Activated effector memory CD4-positive, alpha-beta T cell treated with anti-CD3 and anti-CD28 coated beads, Interleukin-2, amount 50 U/mL, for 16 hours (primary cell): ENCODE measurements around the gene FUT7.
"Not testable (repeated sequence)": the region's sequence is repeated elsewhere in the genome, so short reads cannot be mapped to it uniquely, and the experiment has no call there.

ENCODE experiments used
- DNase-seq: peaks from one replicate; pipeline ENCODE4 v3.0.0-alpha.2; 2020

FUT7 gene

DNA sequence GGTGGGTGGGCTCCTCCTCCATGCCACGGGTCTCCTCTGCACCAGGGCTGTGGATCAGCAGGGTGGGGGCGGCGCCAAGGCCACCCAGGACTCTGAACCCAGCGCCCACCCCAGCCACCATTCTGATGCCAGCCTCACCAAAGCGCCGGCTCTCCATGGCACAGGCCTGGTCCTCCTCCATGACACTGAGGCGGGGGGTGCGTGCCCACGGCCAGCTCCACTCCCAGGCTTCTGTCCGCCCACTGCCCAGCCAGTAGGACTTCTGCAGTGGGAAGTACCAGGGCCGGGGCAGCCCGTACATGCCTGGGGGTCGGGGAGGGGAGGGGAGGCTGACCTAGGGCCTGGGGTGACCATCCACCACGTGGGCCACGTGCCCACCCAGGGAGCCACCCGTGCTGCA lies 15.5 kb downstream of the FUT7 start:
- no peak for DNase-seq

DNA sequence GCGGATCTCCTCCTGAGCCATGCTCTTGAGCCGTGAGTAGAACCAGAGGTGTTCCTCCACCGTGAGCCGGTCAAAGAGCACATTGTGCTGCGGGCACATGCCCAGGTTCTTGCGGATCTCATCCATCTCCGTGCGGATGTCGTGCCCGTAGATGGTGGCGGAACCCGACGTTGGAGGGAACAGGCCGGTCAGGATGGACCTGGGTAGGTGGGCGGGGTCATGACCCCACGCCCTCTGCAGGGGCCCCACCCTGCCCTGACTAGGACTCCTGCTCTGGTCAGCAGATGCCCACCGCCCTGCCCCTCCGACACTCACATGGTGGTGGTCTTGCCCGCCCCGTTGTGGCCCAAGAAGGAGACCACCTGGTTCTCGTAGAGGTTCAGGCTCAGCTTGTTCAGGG lies 15.9 kb downstream of the FUT7 start:
- DNase-seq = no peak

DNA sequence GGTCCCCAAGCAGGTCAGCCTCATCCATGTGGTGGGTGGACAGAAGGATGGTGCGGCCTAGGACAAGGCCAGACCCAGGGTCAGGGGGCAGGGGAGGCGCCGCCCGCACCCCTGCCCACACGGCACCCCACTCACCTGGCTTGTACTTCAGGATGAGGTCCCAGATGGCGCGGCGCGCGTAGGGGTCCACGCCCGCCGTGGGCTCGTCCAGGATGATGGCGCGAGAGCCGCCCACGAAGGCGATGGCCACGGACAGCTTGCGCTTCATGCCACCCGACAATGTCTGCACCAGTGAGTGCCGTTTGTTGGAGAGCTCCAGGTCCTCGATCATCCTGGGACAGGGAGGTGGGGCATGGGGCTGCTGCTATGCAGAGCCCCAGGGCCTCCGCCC lies 16.4 kb downstream of the FUT7 start:
- DNase-seq = no peak

DNA sequence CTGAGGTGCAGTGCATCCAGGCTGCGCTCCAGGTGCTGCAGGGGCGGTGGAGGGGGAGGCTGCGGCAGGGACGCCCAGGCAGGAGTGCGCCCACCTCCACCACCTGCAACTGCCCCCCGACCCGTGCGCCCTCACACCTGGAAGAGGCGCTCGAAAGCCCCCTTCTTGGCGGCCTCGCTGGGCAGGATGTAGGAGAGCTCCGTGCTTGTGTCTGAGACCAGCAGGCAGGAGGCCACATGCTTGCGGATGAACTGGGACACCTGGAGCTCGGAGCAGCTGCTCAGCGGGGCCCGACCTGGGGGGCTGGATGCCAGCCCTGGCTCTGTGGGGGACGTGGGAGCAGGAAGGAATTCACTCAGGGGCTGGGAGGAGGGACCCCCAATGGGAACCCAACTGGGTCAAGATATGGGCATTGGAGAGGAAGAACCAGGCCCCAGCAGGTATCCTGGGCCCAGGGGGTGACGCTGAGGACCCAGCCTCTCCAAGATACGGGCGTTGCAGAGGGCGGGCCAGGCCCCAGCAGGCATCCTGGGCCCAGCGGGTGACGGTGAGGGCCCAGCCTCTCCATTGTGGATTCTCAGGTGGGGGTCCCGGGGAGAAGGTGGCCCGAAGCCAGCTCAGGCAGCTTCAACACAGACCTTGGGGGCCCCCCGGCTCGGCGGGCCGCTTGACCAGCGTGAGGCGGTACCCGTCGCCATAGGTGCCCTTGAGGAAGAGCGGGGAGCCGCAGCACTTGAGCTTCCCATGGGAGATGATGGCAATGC lies 16.9 kb downstream of the FUT7 start:
- DNase-seq = no peak

DNA sequence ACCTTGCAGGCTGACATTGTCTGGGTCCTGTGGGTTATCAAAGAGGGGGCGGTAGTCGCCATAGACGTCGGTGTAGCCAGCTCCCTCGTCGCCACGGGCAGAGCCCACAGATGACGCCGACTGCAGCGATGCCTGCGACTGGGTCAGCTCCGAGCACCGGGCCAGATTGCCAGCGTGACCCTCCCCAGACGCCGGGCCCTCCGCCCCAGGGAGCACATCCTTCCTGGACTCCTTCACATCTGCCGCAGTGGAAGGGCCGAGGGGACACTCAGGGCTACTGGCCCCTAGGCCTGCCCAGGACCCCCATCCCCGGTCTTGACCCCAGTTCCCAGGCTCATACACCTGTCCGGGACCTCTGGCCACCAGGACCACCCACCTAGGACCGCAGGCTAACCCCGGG lies 17.7 kb downstream of the FUT7 start:
- no peak for DNase-seq

DNA sequence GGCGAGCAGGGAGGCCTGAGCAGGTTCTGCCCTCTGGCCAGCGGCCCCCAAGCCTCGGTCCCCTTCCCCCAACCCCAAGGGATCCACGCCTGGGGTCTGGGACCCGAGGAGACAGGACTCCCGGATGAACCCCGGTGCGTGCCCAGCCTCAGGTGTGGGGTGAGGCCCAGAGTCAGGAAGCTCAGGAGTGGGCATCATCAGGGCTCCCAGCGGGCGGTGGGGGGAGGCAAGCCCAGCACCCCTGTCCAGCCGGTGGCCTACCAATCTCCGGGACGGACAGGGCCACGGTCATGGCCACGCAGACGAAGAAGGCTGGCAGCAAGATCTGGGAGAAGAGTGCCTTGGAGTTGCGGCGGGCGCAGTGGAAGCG lies 18.3 kb downstream of the FUT7 start:
- DNase-seq = no peak

DNA sequence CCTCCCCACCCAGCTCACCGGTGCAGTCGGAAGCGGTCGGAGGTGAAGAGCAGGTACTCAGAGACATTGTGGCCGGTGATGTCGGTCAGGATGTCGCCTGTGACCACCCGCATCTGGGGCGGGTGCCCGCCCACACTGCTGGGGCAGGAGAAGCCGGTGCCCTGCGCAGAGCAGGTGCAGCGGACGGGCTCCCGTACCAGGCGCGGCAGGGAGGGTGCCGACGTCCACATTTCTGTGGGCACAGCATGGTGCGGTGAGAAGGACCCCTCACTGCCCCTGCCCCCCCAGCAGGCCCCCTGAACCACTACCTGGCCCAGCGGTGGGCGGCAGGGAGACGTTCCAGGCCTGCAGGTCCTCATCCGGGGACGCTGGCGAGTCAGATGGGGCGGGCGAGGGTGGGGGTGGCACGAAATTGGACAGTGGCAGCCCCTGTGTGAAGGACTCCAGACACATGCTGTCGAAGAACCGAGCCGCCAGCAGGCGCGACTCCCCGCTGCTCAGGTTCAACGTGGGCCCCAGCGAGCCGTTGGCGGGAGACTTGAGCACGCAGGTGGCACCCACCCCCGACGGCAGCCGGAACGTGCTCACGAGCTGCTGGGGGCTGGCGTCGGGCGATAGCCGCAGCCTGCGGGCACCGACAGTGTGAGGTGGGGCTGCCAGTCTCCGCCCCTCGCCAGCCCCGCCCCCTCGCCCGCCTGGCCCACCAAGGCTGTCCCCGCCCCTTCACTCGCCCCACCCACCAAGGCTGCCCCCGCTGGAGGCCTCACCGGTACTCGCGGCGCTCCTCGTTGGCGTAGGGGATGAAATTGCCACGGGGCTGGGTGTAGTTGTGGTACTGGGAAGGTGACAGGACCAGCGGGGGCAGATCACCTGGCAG lies 19.0 kb downstream of the FUT7 start:
- DNase-seq = no peak

DNA sequence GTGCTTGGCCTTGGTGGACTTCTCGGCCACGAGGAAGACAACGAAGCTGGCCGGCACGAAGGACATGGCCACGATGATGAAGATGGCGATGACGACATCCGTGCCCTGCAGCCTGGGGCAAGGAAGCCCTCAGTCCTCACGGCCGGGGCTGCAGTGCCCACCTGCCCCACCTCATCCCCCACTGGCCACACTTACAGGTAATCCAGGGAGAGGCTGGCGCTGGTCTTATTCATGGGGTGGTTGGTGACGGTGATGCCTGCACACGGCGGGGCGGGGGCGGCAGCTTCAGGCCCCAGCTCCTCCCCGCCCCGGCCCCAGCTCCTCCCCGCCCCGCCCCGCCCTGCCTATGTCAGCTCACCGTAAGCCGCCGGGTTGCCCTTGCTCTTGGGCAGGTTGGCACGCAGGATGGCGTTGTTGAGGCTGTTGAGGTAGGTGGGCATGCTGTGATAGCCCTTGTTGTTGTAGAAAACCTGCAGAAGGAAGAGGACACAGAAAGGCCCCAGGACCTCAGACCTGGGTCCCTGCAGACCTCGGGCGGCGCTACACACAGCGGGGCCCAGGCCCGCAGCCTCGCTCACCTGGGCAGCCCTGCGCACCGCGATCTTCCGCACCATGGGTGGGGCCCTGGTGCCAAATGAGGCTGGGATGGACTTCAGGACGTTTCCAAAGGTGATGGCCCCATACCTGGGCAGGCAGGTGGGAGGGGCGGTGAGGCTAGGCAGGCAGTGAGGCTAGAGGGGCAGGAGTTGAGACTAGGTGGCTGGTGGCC lies 19.8 kb downstream of the FUT7 start:
- no peak for DNase-seq

DNA sequence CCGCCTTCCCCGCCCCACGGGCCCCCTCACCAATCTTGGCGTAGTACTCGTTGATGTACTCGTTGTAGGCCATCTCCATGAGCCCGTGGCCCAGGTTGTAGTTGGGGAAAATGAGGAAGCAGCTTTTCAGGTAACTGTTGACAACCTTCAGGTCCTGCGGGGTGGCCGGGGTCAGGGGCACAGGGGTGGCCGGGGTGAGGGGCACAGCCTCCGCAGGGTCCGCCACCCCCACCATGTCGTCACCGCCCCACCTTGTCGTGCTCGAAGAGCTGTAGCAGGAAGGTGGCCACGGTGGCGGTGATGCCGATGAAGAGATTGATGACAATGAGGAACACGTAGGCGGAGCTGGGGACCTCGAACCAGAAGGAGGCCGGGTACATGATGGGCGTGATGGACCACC lies 20.7 kb downstream of the FUT7 start:
- DNase-seq = no peak

DNA sequence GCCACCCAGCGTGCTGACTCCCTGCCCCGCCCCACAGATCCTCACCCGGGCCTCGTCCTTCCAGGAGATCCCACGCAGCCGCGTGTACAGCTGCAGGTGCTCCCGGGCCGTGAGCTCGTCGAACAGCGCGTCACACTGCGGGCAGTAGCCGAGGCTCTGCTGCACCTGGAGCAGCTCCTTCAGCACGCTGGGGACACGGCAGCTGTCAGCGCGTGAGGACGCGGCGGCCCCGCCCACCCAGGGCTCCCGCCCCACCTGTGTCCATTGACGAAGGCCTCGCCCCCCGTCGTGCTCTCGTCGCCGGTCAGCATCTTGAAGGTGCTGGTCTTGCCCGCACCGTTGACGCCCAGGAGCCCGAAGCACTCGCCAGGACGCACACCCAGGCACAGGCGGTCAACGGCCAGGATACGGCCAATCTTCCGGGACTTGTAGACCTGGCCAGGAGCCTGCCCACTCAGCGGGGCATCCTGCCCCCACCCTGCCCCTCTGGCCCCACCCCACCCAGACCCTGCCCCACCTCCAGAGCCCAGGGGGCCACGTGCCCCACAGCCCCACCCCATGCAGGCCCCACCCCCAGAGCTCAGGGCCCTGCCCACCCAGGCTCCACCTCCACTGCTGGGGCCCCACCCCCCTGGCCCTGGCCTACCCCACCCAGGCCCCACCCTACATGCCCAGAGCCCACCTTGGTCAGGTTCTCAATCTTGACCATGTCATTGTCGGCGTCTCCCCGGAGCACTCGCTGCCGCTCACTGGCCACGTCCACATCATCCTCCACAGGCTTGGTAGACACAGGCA lies 21.8 kb downstream of the FUT7 start:
- DNase-seq = no peak

DNA sequence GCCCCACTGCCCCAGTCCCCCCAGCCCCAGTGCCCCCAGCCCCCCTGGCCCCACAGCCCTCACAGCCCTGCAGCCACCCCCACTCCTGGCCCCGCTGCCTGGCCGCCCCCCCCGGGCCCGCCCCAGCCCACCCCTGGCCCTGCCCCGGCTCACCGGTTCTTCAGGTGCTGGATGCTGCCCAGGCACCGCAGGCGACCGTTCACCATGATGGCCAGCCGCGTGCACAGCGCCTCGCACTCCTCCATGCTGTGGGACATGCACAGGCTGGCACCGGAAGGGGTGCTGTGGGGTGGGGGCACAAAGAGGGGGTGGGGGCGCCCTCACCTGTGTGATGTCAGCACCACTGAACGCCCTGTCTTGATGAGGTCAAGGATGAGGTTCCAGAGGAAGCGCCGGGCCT lies 22.7 kb downstream of the FUT7 start:
- no peak for DNase-seq

DNA sequence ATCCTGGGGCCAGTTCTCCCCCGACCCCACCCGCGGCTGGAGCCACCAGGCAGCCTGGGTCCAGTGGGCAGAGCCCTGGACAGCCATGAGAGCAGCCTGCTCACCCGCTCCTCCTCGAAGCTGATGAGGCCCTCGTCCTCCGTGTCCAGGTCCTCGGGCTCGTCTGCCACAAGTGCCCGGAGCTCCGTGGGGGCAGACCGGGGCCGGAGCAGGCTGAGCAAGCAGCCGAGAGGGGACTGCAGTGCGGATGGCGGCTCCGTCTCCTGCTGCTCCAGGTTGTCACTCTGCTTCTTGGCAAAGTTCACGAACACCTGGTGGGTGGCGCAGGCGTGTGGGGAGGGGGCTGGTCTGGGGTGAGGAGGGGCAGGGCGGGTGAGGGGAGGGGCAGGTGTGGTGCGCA lies 23.6 kb downstream of the FUT7 start:
- no peak for DNase-seq

DNA sequence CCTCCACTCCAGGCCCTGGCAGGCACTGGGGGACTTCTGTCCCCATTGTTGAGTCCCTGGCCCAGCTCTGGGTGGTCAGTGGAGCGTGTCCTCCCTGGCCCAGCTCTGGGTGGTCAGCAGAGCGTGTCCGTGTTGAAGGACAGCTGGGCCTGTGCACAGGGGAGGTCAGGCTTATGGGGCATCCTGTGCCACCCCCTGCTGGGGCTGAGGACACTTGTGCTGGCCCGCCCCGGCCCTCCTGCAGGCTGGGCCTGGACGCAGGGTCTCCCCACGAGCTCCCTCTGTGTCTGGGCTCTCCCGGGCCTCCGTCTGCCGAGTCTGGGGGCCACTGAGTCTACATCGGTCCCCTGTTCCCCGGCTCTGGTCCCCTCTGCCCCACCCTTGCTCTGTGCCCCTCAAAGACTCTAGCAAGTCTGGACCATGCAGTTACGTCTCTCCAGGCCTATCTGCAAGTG lies 24.0 kb downstream of the FUT7 start:
- DNase-seq = no peak

DNA sequence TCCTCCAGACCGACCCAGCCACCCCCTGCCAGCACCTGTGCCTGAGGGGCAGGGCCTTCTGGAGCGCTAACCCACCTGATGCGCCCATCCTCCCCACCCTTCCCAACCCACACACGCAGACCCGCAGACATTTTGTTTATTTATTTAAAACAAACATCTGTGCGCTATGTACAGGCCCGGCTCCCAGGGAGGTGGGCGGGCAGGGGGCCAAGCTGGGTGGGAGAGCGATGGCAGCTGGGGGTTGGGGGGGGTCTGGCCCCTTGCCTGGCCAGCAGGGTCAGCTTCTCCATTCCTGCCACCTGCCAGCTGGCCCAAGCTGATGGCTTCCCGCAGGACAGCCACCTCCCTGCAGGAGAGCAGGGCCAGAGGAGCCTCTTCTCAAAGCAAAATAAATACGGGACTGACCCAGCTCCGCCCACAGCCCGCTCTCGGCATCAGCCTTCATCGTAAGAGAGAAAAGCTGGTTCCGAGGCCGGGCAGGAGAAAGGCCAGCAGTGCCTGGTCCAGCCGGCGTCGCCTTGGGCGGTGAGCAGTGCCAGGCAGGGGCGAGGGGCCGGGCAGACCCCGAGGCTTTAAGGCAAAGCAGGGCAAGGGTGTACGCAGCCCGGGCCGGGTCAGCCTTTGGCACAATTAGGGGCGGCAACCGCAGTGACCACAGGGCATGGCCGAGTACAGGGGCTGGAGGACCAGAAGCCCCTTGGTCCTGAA lies 24.6 kb downstream of the FUT7 start:
- DNase-seq = no peak

DNA sequence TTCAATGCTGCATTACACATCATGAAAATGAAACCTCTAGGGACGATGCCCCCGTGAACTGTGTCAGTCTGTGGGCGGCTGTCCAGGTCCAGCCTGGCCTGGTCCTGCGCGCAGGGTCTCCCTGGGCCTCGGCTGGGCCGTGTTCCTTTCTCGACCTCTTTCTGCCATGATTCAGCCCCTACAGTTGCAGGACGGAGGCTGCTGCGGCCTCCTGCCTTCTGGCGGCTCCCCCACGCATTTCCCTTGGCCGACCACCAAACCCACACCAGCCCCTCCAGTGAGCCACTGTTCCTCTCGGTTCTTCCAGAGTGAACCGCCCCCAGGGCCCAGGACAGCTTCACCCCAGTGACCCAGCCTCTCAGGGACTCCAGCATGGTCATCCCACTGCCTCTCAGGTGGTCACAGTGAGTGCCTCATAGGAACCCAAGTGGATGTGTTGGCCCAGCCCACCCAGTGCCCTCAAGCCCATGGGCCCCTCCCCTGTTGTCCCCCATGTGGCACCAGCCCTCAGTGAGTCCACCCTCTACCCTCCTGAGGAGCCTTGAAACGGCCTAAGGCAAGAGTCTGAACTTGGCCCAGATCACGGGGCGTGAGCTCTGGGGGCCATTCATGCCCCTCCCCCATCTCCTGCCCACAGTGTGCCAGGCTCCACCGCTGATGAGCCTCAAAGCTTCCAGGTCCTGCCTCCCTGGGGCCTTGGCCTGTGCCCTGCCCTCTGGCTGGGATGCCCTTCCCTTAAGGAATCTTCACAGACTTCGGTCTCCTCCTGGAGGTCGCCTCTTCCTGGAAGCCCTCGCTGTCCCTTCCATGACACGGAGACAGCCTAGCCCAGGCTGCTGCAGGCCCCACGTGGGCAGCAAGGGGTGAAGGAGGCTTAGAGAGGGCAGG lies 25.5 kb downstream of the FUT7 start:
- DNase-seq = no peak

DNA sequence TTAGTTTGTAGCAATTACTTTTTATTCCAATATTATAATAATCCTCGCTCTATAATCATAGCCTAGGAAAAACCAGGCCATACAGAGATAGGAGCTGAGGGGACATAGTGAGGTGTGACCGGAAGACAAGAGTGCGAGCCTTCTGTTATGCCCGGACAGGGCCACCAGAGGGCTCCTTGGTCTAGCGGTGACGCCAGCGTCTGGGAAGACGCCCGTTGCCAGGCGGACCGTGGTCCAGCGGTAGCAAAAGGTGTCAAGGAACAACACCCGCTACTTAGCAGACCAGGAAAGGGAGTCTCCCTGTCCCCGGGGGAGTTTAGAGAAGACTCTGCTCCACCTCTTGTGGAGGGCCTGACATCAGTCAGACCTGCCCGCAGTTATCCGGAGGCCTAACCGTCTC lies 27.6 kb downstream of the FUT7 start:
- DNase-seq = not testable (repeated sequence)

DNA sequence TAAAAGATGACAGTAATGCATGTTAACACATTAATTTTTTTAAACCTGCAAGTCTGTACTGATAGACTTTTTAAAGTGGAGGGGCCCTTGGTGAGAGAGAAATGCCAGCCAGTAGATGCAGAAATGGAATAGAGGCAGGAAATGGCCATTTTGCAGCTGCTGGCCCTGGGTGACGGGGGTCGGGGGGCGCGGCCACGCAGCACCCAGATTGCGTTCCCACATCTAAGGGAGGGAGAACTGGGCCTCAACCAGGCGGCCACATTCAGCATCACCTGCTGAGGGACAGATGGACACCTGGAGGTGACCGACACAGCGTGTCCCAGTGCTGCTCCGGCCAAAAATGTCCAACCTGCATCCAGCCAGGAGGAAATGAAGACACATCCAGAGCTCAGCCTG lies 29.2 kb downstream of the FUT7 start:
- no peak for DNase-seq

DNA sequence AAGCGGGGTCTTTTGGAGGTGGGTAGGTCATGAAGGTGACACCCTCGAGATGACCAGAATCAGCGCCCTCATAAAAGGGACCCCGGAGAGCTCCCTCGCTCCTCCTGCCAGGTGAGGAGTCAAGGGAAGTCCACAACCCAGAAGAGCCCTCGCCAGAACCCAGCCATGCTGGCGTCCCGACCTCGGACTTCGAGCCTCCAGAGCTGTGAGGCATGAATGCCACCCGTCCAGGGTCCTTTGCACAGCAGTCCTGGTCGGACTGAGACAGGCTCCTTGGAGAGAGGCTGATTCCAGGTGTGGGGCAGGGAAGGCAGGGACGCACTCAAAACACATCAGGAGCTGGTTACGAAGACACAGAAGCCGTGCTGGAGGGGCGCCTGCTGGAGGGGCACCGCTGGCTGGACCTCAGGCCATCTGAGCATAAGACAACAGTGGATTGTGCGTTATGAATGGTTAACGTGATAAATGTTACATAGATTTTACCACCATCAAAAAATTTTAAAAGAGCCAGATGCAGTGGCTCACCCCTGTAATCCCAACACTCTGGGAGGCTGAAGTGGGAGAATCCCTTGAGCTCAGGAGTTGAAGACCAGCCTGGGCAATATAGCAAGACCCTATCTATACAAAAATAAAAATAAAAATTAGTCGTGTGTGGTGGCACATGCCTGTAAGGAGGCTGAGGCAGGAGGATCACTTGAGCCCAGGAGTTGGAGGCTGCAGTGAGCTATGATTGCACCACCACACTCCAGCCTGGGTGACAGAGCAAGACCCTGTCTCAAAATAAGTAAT lies 29.8 kb downstream of the FUT7 start:
- no peak for DNase-seq

DNA sequence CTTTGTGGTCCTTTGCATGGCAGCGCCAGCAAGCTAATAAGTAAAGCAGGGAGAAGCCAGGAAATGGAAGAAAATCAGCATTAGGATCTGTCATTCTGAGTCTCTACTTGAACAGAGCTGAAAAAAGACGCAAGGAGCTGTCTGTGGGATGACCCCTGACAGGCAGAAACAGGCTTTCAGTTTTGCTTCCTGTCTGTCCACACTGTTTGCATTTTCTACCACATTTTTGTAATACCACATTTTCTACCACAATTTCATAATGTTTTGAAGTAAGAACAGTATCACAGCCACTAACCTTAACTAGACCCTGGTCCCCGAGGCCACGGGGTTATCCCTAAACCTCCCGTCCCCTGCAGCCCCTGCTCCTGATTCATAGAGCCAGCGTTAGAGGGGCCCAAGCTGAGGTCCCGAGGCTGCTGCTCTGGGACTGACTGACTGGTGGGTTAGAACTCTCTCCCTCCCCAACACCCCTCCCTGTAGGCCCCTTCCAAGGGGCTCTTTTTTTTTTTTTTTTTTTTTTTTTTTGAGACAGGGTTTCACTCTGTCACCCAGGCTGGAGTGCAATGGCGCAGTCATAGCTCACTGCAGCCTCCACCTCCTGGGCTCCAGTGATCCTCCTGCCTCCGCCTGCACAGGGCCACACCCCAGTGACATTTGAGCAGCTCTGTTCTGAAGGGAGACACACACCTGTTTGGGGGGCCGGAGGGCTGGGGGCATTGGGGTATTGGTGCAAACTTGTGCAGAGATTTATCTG lies 31.5 kb downstream of the FUT7 start:
- no peak for DNase-seq
